ELF-1 (cell line): Measurements from ENCODE around the gene TBC1D16.

Experiments
- DNase-seq: peaks from one replicate; pipeline ENCODE4 v3.0.0-alpha.2; 2016; ENCODE audit warnings: low read depth, low spot score

Gene TBC1D16

GRCh38 chr17:79988185-79988971 lies 47.3 kb downstream of the TBC1D16 start:
- no peak for DNase-seq

GRCh38 chr17:79987935-79988184 lies 47.8 kb downstream of the TBC1D16 start:
- DNase-seq = no peak

- no peak for DNase-seq
These were observed 48.3 kb downstream of the TBC1D16 start for GRCh38 chr17:79987187-79987934.

DNA sequence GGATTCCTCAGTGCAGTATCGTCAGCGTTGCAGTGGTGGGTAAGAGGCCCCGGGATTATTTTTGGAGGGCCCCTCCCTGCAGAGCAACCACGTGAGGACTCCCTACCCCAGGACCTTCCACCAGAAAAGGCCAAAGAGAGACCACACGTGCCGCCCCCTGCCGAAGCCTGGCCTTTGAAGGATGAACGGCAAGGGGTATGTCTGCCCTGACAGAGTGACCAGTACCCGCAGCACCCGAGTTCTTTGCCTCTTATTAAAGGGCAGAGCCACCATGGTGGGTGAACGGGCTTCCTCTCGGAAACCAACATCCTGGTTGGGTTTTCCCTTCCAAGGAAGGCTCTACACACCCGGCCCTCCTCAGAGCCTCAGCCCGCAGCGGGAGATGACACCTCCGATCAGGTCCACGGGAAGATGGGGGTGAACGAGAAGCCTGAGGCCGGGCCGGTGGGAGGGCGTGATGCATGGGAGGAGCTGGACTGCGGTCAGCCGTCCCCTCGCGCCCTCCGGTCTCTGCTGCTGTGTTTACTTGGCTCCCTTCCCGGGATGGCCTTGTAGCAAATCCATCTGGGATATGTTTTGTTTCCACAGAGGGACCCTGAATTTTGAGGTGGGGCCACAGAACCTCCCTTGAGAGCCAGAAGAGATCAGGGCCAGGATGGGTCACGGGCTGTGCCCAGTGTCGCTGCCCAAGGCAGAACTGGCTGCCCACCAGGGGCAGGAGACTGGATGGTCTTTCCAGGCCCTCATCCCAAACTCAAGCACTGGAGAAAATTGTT lies 49.1 kb downstream of the TBC1D16 start:
- DNase-seq = no peak

DNA sequence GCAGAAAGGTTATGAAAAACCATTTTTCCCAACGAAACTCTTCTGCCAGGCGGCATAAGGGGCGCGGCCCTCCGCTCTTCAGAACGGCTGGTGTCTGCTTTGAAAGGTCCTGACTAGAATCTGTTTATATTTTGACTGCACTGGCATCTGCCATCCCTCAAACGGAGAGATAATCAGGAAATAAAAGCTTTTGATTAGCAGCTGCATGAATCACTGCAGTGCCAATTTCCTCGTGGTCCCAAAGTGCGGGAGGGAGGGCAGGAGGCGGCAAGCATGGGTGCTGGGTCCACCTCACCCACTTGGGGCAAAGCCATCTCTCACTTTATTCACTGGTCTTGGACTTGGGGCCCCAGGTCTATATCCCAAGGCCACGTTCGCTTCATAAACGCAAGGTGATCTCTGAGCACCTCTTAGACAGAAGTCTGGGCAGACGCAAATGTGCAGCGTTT lies 49.7 kb downstream of the TBC1D16 start:
- DNase-seq = no peak

DNA sequence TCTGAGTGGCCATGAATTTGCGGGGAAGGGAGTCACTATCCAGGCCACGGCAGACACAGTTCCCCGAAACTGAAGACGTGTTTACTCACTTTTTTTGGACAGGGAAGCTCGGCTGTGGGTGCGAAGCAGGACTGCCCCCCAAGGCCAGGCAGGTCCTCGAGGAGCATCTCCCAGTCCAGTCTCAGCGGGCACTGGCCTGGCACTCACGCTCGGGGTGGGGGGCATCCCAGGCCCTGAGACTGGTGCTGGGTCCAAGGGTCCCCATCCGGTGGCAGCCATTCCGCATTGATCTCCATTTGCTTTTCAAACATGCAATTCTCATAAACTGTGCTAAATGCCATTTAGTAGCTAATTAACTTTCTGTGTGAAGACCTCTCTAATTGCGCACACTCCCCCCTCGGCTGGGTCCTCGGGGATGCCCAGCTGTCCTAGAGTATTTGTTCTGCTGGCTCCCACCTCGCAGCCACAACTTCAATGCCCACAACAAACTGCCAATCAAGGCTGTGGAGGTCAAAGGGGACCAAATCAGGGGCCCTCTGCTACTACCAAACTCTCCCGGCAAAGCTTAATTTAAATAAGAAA lies 50.2 kb downstream of the TBC1D16 start:
- DNase-seq = no peak

DNA sequence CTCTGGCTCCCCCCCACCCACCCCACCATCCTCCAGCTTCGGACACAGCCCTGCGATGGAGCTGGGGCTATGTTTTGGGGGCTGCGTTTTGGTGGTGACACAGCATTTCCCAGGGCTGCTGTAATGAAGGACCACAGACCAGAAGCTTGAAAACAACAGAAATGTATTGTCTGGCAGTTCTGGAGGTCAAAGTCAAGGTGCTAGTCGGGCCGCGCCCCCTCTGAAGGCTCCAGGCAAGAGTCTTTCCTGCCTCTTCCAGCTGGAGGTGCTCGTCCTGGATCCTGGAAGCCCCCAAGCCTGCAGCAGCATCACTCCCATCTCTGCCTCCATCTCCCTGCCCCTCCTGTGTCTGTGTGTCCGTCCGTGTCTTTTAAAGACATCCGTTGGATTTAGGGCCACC lies 50.8 kb downstream of the TBC1D16 start:
- no peak for DNase-seq

- DNase-seq = no peak
These were observed 51.4 kb downstream of the TBC1D16 start for GRCh38 chr17:79984045-79984840.

GRCh38 chr17:79983456-79983855 lies 52.2 kb downstream of the TBC1D16 start:
- DNase-seq = no peak

DNA sequence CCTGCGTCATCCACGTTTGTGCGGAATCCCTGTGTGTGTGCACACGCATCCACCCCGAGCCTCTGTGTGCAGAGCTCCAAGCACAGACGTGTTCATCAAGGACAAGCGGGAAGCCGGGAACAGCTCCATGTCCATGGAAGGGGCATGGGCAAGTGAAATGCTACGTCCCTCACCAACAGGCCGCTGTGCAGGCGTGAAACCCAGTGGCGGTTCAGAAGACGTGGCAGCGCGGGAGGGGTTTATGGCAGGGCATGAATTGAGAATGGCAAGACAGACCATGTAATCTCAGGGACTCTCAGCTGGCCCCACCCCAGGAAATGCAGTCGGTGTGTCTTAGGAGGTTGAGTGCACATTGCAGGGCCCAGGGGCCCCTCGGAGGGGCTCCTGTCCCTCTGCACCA lies 52.7 kb downstream of the TBC1D16 start:
- DNase-seq = no peak

- DNase-seq = no peak
These were observed 54.0 kb downstream of the TBC1D16 start for GRCh38 chr17:79981661-79982101.

DNA sequence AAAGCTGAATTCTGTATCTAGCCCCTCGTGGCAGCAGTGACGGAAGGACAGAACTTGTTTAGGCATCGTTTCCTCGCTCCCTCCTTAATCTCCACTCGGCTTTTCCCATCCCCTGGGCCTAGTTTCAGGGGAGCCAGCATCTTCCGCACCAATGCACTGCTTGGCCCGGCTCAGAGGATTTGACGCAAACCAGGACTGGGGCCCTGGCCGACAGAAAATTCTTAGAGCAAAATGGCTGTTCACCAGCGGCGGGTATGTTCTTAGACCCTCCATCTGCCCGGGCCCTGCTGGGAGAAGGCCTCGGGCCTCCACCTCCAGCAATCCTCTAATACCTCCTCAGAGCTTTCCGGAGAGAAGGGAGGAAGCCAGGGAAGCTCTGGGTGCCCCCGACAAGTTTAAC lies 54.6 kb downstream of the TBC1D16 start:
- no peak for DNase-seq

GRCh38 chr17:79980246-79981043 lies 55.2 kb downstream of the TBC1D16 start:
- DNase-seq = no peak

- no peak for DNase-seq
These were observed 55.9 kb downstream of the TBC1D16 start for GRCh38 chr17:79979816-79980215.

- DNase-seq = no peak
These were observed 56.4 kb downstream of the TBC1D16 start for GRCh38 chr17:79979221-79979741.

- DNase-seq = no peak
These were observed 57.2 kb downstream of the TBC1D16 start for GRCh38 chr17:79978548-79978855.

DNA sequence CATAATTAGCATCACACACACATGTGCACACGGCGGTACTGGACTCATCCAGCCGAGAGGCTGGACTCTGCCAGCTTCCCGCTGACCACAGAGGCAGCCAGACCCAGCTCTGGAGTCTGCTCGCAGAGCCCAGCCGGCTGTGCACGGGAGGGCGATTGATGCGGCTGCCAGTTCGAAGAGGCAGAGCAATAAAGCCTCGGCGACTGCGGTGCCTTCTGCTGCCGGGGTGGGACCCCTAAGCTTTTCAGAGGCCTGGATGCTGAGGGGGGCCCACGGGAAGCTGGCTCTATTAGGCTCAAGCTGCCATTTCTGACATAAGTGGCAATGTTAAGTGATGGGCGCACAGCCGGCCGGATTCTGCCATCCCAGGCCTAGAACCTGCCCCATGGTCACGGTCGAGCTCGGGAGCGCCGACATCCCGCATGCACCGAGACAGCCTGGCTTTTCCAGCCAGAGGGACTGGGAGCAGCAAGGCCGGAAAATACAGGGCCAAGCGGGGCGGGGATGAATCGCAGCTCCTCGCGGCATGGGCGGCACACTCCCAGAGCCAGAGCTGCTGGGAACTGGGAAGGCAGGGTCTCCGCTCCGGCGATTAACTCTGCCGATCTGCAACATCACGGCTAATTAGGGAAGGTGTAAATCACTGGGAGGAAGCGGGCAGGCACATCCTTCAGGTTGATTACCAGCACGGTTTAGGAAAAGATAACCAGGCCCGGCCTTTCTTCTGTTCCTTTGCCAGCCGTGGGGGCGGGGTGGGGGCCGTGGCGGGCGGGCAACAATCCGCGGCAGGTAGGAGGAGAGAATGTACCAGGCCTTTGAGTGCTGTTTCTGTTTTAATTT lies 57.7 kb downstream of the TBC1D16 start:
- no peak for DNase-seq

DNA sequence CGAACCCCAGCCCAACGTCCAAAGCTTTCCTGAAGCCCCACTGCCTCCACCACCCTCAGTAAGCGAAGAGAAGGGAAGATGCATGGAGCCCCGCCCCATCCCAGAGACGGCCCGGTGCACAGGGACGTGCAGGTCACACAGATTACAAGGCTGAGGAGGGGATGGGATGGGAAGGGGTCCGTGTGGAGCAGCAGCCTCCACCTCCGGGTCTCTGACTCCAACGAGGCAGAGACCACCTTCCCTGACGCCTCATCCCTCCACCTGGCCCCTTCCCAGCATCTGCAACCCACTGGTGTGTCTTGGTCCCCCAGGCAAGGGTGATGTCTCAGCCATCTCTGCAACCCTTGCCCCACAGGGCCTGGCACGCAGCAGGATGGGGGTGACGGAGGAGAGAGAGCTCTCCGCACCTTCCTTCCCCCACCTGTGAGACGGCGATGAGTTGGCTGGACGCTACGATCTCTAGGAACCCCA lies 58.5 kb downstream of the TBC1D16 start:
- no peak for DNase-seq

DNA sequence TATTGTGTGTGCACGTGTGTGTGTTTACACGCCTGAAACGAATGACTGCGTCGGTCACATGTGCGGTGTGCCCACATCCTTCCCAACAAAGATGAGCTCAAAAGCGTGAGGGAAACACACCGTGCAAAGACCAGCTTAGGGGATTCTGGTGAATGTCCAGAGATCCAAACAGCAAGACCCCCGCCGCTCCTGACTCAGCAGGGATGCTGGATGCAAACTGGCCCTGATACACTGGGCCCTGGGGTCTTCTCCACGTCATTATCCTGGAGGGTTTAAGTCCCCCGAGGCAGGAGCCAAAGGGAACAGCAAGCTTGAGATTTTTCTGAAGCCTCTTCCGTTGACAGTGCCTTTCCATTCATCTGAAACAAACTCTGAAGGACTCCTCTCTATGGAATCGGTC lies 59.2 kb downstream of the TBC1D16 start:
- DNase-seq = no peak
